Ovary (tissue), 9 donors: Measurements from ENCODE around the gene KIF26A. TPM values are rescaled to one million over a fixed set of nuclear protein-coding genes. Genes with fewer than 3 reads are reported as not detected.

ENCODE experiments used
- DNase-seq, 5 donors: peaks; one replicate each; pipeline ENCODE4 v3.0.0-alpha.2; 2019 to 2020
- H3K27ac ChIP-seq, 2 donors: fragments of 200-600 bp; one replicate each; pipeline versions ENCODE4 v1.5.1 to v1.8.0; 2019 to 2022
- H3K27me3 ChIP-seq: fragments of 200-600 bp; one replicate; pipeline ENCODE4 v1.8.0; 2022
- H3K36me3 ChIP-seq: fragments of 200-600 bp; sonication (generic); one replicate; pipeline ENCODE4 v1.5.1; 2019
- H3K4me1 ChIP-seq: one replicate; pipeline ENCODE4 v1.8.1; 2013; ENCODE audit warnings: mild to moderate bottlenecking, moderate library complexity; ENCODE audit not compliant: insufficient read depth
- H3K4me3 ChIP-seq: fragments of 200-600 bp; sonication (generic); one replicate; pipeline ENCODE4 v1.5.1; 2017
- H3K9me3 ChIP-seq, 2 donors: fragments of 200-600 bp in 1 of 2; sonication (generic) in 1 of 2; one replicate each; pipeline versions ENCODE4 v1.5.1 to v1.8.1; 2013 to 2019; ENCODE audit warnings: mild to moderate bottlenecking in 1 of 2, moderate library complexity in 1 of 2
- EP300 ChIP-seq: sonication (generic); formaldehyde crosslinking; IDR thresholded peaks from one replicate; pipeline ENCODE4 v1.6.1; 2017; ENCODE audit warnings: antibody characterized with exemption
- POLR2A ChIP-seq: fragments of 450-650 bp; IDR thresholded peaks from one replicate; pipeline ENCODE4 v1.6.1; 2017; ENCODE audit warnings: antibody characterized with exemption, mild to moderate bottlenecking, moderate library complexity
- WGBS, 3 donors: extraction: QIAGEN DNeasy Blood & Tissue Kit in 1 of 3; methylation state at CpG; one replicate each; pipeline versions ENCODE4 v1.1.5 to v1.1.7; 2013 to 2017; 5-methylcytosine and 5-hydroxymethylcytosine counted together
- intact Hi-C, 4 donors: fragments of 100-400 bp; cut with DNase I; formaldehyde crosslinking; loops; one replicate each; pipeline versions ENCODE4 v1.11.0 to v1.15.1; 2022 to 2023
- polyA plus RNA-seq, 2 donors: library from polyadenylated mRNA; stranded (reverse); fragments of 200-250 nt in 1 of 2; fragments of 350-450 nt in 1 of 2; fragmentation: Illumina TruSeq in 1 of 2; extraction: RNeasy Lipid Tissue Mini Kit (QIAGEN cat#74804) in 1 of 2; gene quantifications; one replicate each; pipeline ENCODE4 v1.2.3, GENCODE V29; 2013 to 2014
- total RNA-seq, 7 donors: library from RNA; depleted of rRNA in 2 of 7; stranded (reverse); fragments of >200 nt in 2 of 7; fragmentation: NEBNext Ultra II Directional in 3 of 7; extraction: Animal tissue kit (Norgen Biotek cat#: 25700) in 3 of 7; gene quantifications; one replicate each; pipeline versions ENCODE4 v1.1.0 to v1.2.4, GENCODE V29; 2016 to 2023
- TF ChIP-seq, protein P1 (sequence below), 3 donors: fragments of 450-650 bp in 2 of 3; fragments of 200-600 bp in 1 of 3; IDR thresholded peaks; one replicate each; pipeline versions ENCODE4 v1.5.1 to v1.8.0; 2016 to 2022; ENCODE audit warnings: antibody characterized with exemption in 3 of 3, mild to moderate bottlenecking in 1 of 3
- donor health status: DM: no; HTN: no; CAD: no; lungs with moderate emphysema.
- donor health status: DM: no; HTN: no; CAD: no.
- donor health status: Bipolar disorder and iron deficiency.
- donor health status: DM: yes; HTN: yes; CAD: no.
- donor health status: DM: no; HTN: no; CAD: no.
- donor health status: DM: yes; HTN: yes; CAD: no.

The KIF26A gene
- total and polyA plus RNA-seq, 9 donors: 0.32 to 16.8 (median 5.8) TPM

DNA sequence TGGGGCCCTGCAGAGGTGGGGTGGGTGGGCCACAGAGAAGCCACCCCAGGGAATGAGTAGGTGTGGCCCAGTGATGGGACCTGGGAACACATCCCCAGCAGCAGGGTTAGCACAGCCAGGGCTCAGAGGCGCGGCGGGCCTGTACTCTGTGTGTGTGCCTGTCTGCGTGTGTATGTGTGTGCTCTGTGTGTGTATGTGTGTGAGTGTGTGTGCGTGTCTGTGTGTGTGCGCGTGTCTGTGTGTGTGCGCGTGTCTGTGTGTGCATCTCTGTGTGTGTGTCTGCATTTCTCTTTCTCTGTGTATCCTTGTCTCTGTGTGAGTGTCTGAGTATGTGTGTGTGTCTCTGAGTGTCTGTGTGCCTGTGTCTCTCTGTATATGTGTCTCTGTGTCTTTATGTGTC lies 26.1 kb downstream of the KIF26A start:
- WGBS, 3 donors: 83 to 86% (median 83%) methylated on average over 9 of the region's 9 CpGs
- no peak overlapping the region for H3K4me3 ChIP-seq
- H3K27ac ChIP-seq: no peak overlapping the region
- H3K27me3 ChIP-seq: no peaks in the 10 kb centered on the region
- TF ChIP-seq POLR2A: no peak
- intact Hi-C loops: no loop called here
- peaks cover 3% of the 10 kb centered on the region for H3K4me1 ChIP-seq
- H3K9me3 ChIP-seq: no peaks in the 10 kb centered on the region
- no peak for DNase-seq
- H3K36me3 ChIP-seq: no peaks in the 10 kb centered on the region

DNA sequence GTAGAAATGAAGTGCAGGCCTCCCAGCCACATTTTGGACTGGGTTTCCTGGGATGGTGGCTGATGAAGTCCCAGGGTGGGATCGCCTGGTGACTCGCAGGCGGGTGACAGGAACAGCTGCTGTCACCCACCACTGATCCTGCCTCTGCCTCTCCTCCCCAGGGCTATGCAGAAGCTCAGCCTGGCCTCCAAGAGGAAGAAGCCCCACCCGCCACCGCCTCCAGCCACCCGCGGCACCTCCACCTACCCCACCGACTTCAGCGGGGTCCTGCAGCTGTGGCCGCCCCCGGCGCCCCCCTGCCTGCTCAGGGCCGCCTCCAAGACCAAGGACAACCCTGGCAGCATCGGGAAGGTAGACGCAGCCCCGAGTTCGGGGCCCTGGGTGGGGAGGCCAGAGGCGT lies 28.3 kb downstream of the KIF26A start:
- no peak for DNase-seq
- intact Hi-C loops: no loop called here
- H3K9me3 ChIP-seq: no peaks in the 10 kb centered on the region
- TF ChIP-seq, protein P1, sequence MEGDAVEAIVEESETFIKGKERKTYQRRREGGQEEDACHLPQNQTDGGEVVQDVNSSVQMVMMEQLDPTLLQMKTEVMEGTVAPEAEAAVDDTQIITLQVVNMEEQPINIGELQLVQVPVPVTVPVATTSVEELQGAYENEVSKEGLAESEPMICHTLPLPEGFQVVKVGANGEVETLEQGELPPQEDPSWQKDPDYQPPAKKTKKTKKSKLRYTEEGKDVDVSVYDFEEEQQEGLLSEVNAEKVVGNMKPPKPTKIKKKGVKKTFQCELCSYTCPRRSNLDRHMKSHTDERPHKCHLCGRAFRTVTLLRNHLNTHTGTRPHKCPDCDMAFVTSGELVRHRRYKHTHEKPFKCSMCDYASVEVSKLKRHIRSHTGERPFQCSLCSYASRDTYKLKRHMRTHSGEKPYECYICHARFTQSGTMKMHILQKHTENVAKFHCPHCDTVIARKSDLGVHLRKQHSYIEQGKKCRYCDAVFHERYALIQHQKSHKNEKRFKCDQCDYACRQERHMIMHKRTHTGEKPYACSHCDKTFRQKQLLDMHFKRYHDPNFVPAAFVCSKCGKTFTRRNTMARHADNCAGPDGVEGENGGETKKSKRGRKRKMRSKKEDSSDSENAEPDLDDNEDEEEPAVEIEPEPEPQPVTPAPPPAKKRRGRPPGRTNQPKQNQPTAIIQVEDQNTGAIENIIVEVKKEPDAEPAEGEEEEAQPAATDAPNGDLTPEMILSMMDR (IDR thresholded peaks at IDR 0.05): no peak
- TF ChIP-seq POLR2A: no peak
- no peak for TF ChIP-seq EP300
- H3K27me3 ChIP-seq: no peaks in the 10 kb centered on the region
- no peak overlapping the region for H3K4me3 ChIP-seq
- WGBS, 3 donors: 82 to 88% (median 82%) methylated on average over 14 to 18 of the region's 18 CpGs
- no peaks in the 10 kb centered on the region for H3K36me3 ChIP-seq
- no peak overlapping the region for H3K27ac ChIP-seq
- peaks cover 2% of the 10 kb centered on the region for H3K4me1 ChIP-seq

DNA sequence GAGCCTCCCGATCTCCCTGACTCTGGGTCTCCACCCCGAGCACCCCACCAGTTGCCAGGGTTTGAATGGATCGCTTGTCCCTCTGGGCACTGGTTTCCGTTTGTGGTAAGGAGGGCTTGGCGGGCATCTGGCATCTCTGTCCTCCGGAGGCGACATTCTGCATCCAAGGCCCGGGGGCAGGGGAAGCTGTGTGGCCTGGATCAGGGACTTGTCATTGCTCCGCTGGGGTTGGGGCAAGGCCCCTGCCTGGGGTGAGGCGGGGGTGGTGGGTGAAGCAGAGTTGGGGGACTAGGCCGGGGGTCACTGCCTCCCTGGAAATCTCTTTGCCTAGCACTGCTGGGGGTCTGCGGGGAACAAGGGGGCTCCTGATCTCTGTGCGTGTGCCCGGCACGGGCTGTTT lies 30.2 kb downstream of the KIF26A start:
- intact Hi-C loops: no loop called here
- Histone ChIP-seq H3K4me3 (no peak overlapping the region), H3K27me3 (no peaks in the 10 kb centered on the region), H3K9me3 (no peaks in the 10 kb centered on the region), H3K27ac (no peak overlapping the region), H3K36me3 (no peaks in the 10 kb centered on the region), H3K4me1 (peaks cover 8% of the 10 kb centered on the region)
- TF ChIP-seq EP300 (no peak), POLR2A (no peak)
- TF ChIP-seq, protein P1 (IDR thresholded peaks at IDR 0.05): no peak
- 94 to 96% (median 94%) methylated on average over 11 to 15 of the region's 15 CpGs for WGBS, 3 donors
- no peak for DNase-seq

DNA sequence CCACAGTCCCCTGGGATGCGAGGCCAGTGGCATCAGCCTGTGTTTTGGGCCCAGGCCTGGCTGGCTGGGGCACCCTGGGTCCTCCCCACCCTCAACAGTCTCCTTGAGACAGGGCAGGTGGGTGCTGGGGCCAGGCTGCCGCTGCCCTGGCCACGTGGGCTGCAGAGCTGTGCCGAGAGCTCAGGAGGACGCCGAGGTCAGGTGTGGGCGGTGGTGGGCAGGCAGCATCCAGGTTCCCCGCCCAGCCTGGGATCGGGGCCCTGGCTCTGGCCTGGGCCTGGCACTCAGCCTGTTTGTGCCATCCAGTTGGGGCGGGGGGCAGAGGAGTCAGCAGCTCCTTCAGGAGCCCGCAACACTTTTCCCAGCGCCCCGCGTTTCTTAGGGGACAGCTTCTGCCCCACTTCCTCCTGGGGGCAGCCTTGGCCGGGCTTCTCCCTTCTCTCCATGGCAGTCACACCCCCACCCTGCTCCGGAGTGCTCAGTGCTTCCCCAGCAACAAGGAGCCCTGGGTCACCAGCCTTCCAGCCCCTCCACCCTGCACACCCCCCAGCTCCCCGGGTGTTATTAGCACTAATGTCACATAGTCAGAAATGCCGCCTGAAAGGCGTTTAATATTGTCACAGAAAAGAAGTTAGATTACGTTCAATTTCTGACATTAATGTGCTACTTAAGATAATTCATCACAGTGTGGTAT lies 30.8 kb downstream of the KIF26A start:
- TF ChIP-seq POLR2A (no peak), EP300 (no peak)
- TF ChIP-seq, protein P1 (IDR thresholded peaks at IDR 0.05): no peak
- Histone ChIP-seq H3K36me3 (no peaks in the 10 kb centered on the region), H3K4me3 (no peak overlapping the region), H3K9me3 (no peaks in the 10 kb centered on the region), H3K27ac (no peak overlapping the region), H3K27me3 (no peaks in the 10 kb centered on the region), H3K4me1 (peaks cover 8% of the 10 kb centered on the region)
- no peak for DNase-seq
- intact Hi-C loops: no loop called here
- 85% methylated on average over 20 of the region's 20 CpGs for whole genome bisulfite sequencing, 3 donors

DNA sequence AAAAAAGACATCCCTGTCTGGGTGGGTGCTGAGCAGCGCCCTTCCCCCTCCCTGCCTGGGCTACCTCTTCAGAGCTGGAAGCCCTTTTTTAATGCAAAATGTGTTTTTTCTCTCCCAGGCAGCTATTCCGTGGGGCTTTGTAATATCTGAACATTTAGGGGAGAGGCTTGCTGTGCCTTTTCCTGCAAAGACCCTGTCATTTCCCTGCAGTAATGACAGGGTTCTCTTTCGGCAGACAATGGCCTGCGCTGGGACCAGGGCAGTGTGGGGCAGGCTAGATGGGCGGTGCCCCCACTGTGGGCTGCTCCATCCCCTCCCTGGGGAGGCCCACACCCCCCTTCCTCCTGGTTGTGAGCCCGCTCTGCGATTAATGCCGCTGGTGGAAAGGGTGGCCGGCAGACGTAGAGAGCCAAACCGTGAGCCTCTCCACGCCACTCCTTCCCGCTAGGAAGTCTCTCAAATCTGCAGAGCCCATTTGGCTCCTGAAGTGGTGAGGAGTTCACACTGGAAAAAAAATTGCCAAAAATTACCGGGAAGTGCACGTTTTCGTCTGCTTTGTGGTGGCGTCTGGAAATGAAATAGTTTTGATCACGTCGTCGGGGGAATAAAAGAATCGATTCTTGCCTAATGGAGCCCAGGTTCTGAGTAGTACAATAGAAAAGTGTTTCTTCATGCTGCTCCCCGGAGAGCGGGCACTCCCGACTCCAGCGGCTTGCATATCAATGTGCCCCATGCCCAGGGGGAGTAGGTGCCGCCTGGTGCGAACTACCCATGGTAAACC lies 31.5 kb downstream of the KIF26A start:
- Histone ChIP-seq H3K4me1 (peaks cover 8% of the 10 kb centered on the region), H3K27ac (no peak overlapping the region), H3K36me3 (no peaks in the 10 kb centered on the region), H3K9me3 (no peaks in the 10 kb centered on the region), H3K27me3 (no peaks in the 10 kb centered on the region), H3K4me3 (no peak overlapping the region)
- no peak for DNase-seq
- intact Hi-C loops: no loop called here
- 88 to 89% (median 88%) methylated on average over 26 to 27 of the region's 27 CpGs for WGBS, 3 donors
- no peak for TF ChIP-seq EP300
- TF ChIP-seq, protein P1 (IDR thresholded peaks at IDR 0.05): no peak
- TF ChIP-seq POLR2A: no peak
